Inflammatory macrophage (primary cell): ENCODE measurements around the gene NCBP3.
"Not testable (repeated sequence)": the region's sequence is repeated elsewhere in the genome, so short reads cannot be mapped to it uniquely, and the experiment has no call there.

Experiments used
- DNase-seq, 2 donors: peaks; one replicate each; pipeline ENCODE4 v3.0.0-alpha.2; 2020 to 2022

NCBP3 gene

GRCh38 chr17:3880983-3881382, 34.9 kb upstream of the NCBP3 start:
- no peak for DNase-seq

GRCh38 chr17:3879591-3880417, 33.8 kb upstream of the NCBP3 start:
- no peak for DNase-seq

GRCh38 chr17:3879186-3879585, 33.1 kb upstream of the NCBP3 start:
- DNase-seq, result no peak

DNA sequence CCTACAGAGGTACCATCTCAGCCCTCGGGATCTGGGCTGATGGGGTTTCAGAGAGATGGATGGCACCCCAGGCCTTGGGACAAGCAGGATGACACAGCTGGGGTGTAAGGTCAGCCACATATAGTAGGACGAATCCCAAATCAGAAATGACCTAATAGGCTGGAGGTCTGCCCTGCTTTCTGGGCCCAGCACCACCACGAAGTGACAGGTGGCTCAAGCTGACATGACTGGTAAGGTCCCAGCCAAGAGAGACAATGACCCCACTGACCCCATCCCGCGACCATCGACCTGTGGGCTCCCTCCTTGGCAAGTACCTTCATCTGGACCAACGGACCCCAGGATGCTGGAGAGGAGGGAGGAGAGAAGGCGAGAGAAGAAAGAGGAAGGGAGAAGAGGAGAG, 31.2 kb upstream of the NCBP3 start:
- DNase-seq, result no peak

DNA sequence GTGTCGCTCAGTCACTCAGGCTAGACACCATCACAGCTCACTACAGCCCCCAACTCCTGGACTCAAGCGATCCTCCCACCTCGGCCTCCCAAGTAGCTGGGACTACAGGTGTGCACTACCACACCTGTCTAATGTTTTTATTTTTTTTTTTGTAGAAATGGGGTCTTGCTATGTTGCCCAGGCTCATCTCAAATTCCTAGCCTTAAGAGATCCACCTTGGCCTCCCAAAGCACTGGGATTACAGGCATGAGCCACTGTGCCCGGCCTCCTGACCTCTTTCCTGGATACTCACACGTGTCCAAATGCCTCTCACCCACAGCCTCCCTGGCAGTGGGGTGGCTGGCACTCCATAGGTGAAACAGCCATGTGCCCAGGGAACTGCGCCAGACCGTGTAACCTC, 29.3 kb upstream of the NCBP3 start:
- DNase-seq, result no peak

- DNase-seq, result no peak
Observed at GRCh38 chr17:3873862-3874261, 27.8 kb upstream of the NCBP3 start.

DNA sequence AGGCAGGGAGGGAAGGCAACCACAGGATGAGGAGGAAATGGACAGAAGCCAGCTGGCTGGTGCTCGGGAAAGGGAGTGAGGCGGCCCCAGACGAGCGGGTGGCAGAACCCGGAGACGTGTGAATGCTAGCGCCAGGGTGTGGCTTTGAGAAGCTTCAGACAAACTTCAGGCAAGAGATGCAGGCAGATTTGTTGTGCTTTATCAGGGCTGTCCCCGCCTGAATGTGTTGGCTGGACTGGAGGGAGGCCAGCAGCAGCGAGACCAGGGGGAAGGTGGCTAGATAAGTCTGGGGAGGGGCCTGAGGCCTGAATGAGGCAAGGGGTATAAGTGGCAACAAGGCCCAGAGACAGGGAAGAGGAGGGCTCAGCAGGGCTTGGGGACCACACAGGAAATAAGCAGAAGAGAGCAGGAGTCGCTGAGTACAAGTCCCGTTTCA, 24.8 kb upstream of the NCBP3 start:
- no peak for DNase-seq

GRCh38 chr17:3867606-3868005, 21.6 kb upstream of the NCBP3 start:
- no peak for DNase-seq

DNA sequence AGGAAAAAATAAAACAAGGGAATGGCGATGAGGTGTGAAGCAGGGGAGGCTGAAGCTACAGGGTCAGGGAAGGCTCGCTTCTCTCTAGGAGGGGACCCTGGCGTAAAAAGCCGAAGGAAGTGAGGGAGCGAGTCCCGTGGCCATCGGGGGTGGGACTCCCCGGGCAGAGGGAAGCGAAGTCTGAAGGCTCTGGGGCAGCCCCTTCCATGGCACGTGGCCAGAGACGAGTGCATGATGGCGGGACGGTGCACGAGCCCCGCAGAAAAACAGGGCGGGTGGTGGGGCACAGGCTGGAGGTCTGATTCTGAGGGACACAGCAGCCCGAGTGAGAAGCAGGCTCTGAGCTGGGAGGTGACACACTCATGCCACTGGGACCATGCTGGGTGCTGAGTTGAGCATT, 21.1 kb upstream of the NCBP3 start:
- no peak for DNase-seq

- no peak for DNase-seq
Observed at GRCh38 chr17:3866276-3866675, 20.2 kb upstream of the NCBP3 start.

- DNase-seq, result no peak
Observed at GRCh38 chr17:3865176-3865575, 19.1 kb upstream of the NCBP3 start.

GRCh38 chr17:3864534-3864933, 18.5 kb upstream of the NCBP3 start:
- DNase-seq, result no peak

GRCh38 chr17:3861761-3862681, 16.0 kb upstream of the NCBP3 start:
- DNase-seq, result no peak

DNA sequence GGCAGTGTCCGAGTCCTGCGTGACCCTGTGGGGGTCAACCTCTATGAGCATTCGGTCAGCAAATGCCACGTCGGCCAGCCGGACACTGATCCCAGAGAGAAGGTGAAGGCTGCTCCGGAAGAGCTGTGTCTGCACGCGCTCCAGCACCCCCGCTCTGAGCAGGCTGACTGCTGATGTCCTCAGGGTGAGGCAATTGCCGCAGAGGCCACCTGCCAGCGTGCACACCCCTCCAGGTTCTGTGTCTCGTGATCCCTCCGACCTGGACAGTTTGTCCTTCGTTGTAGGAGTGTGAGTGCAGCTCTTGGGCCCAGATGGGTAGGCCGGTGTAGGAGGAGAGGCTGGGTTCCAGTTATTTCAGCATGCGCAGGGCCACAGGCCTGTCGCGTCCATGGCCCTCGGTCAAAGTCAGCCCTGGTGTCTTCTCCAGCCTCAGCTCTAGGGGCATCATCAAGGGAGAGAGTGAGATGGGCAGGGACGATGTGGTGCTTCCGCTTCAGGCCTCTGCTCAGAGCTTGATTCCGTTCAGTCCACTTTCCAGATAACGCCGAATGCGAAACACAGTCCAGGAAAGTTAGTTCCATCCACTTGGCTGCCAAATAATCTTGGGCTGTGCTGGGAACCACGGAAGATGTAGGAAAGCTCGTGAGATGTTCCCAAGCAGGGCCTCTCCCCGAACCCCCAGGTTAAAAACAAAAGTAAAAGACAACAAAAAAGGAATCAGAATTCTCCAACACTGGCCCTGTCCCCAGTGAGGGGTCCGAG, 15.1 kb upstream of the NCBP3 start:
- no peak for DNase-seq

GRCh38 chr17:3859940-3860339, 13.9 kb upstream of the NCBP3 start:
- no peak for DNase-seq

DNA sequence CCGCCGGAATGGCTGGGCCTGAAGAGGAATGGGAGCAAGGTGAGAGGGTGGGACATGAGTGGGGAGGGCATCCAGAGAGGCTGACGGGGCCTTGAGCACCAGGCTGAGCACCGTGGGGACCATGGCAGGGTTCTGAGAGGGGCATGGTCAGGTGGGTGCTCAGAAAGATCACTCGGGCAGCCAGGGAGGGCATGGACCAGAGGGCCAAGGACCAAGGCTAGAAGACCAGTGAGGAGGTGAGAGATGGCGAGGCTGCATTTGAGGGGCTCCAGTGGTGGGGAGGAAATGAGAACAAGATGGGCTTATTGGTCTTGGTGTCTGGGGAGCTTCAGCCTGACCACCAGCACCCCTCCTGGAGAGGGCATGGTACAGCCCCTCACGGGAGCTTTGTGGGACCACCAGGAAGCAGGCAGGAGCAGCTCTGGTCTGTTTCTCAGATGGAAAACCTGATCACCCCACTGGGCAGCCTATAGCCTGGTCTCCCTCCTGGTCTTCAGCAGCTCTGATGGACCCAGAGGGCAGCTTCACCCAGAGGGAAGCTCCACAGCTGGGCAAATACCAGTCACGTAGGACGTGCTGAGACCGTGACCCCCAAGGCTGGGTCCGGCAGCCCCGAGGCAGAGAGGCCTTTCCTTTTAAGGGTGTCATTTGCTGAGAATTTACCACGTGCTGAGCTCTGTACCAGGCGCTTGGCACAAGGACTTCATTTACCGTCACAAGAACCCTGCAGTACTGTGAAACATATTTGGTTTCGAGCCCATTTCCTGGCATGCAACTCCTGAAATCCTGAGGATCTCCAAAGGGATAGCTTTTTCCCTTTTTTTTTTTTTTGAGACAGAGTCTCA, 11.4 kb upstream of the NCBP3 start:
- no peak for DNase-seq

DNA sequence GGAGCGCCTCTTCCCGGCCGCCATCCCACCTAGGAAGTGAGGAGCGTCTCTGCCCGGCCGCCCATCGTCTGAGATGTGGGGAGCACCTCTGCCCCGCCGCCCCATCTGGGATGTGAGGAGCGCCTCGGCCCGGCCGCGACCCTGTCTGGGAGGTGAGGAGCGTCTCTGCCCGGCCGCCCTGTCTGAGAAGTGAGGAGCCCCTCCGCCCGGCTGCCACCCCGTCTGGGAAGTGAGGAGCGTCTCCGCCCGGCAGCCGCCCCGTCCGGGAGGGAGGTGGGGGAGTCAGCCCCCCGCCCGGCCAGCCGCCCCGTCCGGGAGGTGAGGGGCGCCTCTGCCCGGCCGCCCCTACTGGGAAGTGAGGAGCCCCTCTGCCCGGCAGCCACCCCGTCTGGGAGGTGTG, 8.2 kb upstream of the NCBP3 start:
- not testable (repeated sequence) for DNase-seq

- peak; percentile 43 to 75 for DNase-seq
Observed at GRCh38 chr17:3852561-3852960, 6.5 kb upstream of the NCBP3 start.

GRCh38 chr17:3851461-3852100, 5.5 kb upstream of the NCBP3 start:
- no peak for DNase-seq

GRCh38 chr17:3848229-3848835, 2.3 kb upstream of the NCBP3 start:
- DNase-seq, result peak in 1 of 2 donors; percentile 56

DNA sequence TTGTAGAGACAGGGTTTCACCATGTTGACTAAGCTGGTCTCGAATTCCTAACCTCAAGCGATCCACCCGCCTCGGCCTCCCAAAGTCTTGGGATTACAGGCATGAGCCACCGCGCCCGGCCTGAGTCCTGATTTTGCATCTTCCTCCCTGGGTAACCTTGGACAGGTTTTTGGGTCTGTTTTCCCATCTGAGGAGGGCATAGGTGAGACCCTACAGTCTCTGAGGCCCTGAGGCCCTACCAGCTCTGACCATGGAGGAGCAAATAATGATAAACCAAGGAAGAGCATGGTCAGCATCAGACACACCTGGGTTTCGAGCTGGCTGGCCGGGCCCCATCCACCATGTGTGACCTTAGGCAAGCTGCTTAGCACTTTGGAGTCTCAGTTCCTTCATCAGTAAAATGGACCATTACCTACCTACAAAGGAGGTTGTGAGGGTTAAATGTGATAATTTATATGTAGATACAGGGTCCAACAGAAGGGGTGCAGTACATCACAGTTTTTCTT, 1.2 kb upstream of the NCBP3 start:
- no peak for DNase-seq
